Ovary (tissue), 3 donors: ENCODE data around the gene TMEM95.

Experiments
- EP300 ChIP-seq: sonication (generic); formaldehyde crosslinking; IDR thresholded peaks from one replicate; pipeline ENCODE4 v1.6.1; 2017; ENCODE audit warnings: antibody characterized with exemption
- POLR2A ChIP-seq: fragments of 450-650 bp; IDR thresholded peaks from one replicate; pipeline ENCODE4 v1.6.1; 2017; ENCODE audit warnings: antibody characterized with exemption, mild to moderate bottlenecking, moderate library complexity
- TF ChIP-seq, protein P1 (sequence below), 3 donors: fragments of 450-650 bp in 2 of 3; fragments of 200-600 bp in 1 of 3; IDR thresholded peaks; one replicate each; pipeline versions ENCODE4 v1.5.1 to v1.8.0; 2016 to 2022; ENCODE audit warnings: antibody characterized with exemption in 3 of 3, mild to moderate bottlenecking in 1 of 3
- donor health status: DM: no; HTN: no; CAD: no.

DNA sequence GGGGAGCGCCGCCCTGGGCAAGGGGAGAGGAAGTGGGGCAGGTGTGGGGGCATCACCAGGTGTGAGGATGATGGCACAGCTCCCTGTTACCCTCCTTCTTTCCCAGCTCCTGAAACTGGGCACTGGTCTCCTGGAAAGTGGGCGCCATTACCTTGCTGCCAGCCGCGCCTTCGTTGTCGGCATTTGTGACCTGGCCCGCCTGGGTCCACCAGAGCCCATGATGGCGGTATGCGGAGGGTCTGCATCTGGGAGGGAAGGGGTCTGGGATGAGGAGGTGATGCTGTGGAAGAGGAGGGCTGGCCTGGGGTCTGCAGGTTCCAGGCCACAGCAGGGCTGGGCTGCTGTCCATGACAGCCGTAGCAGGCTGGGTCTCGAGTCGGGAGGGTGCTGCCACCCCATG, 13.1 kb upstream of the TMEM95 start:
- TF ChIP-seq, protein P1, sequence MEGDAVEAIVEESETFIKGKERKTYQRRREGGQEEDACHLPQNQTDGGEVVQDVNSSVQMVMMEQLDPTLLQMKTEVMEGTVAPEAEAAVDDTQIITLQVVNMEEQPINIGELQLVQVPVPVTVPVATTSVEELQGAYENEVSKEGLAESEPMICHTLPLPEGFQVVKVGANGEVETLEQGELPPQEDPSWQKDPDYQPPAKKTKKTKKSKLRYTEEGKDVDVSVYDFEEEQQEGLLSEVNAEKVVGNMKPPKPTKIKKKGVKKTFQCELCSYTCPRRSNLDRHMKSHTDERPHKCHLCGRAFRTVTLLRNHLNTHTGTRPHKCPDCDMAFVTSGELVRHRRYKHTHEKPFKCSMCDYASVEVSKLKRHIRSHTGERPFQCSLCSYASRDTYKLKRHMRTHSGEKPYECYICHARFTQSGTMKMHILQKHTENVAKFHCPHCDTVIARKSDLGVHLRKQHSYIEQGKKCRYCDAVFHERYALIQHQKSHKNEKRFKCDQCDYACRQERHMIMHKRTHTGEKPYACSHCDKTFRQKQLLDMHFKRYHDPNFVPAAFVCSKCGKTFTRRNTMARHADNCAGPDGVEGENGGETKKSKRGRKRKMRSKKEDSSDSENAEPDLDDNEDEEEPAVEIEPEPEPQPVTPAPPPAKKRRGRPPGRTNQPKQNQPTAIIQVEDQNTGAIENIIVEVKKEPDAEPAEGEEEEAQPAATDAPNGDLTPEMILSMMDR (IDR thresholded peaks at IDR 0.05): no peak
- TF ChIP-seq POLR2A (no peak), EP300 (no peak)
